Hematopoietic multipotent progenitor cell treated with erythropoietin and hydrocortisone succinate and interleukin-3 and kit ligand, for 15 days (in vitro differentiated cells): ENCODE results near the gene TFB1M.

Source experiments
- DNase-seq: peaks from one replicate; pipeline ENCODE4 v3.0.0-alpha.2; 2015; ENCODE audit warnings: low spot score

TFB1M gene

DNA sequence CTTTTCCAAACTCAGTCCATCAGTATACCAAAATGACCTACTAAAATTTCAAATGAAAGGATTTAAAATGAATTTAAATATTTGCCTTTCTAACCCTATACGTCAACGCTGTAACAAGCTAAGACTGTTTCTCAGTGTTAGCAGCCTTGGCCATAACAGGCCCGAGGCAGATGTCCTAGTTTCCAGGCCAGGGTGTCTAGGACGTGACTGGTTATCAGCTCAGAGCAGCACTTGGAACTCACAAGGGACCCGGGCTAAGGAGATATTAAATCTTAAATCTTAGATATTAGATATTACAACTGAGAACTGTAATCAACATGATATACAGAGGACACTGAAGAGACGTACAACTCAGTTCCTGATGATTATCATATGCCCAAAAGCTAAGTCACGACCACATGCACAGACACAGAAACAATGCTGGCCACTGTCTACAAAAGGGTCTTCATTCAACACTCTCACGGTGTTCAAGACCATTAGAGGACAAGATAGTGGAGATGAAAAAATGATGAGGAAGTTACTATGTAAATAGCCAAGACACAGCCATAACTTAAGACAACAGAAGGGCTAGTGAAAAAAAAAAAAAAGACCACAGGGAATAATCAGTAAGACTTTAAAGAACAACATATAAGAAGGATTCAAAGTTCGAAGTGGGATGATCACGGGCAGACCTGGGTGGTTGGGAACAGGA lies 50.8 kb downstream of the TFB1M start, which contains the start of gene CLDN20:
Gene CLDN20, plus strand, starts transcription at position 641 of the 691 bp plus-strand sequence. CDS start 11,707 bp downstream, outside the sequence.
- no peak for DNase-seq

DNA sequence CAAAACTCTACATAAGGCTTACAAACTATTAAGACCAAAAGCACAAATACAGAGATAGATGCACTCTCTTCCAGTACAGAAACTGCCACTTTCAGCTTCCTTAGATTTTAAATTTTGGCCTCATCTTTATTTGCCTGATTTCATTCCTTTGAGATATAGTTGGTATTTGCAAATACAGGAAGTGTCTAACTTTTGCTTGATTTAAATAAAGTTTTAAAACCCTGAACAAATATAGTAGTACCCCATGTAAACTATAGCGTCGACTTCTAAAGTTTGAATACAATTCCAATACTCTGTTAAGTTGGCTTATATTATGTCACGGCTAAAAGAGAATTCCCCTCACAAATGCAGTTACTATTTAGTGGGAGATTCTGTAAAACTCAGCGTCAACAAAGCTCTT lies 51.6 kb downstream of the TFB1M start:
- DNase-seq: no peak

DNA sequence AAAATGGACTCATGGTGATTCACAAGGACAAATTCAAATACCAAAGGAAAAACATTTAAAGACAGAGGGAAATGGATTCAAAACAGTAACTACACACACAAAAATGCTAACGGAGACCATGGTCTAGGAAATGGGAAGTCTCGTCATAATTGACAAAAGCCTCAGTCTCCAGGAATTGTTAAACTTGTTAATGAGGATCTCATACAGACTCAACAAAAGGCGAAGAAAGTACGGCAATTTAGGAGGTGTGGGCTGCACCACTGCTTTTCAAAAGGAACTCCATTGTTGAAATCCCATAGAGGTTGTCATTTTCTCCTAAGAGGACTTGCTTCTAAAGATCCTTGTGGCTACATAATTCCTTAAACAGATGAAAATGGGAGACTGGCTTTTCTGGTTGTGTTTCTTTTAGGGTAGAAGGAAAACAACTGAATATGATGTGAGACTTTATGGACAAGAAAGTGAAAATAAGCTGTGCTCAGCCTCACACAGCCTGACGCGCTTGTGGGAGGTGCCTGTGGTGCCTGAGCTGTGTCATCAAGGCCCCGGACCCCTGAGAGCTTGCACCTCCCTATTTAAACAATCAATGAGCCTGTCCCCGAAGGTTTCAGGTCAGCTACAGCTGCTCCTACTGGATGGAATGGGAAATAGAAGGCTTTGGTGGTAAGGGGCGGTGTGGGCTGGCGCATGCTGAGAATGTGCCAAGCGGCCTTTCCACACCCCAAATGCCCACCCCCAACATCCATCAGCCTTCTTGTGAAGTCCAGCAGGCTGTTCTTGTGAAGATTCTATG lies 53.0 kb downstream of the TFB1M start:
- no peak for DNase-seq

DNA sequence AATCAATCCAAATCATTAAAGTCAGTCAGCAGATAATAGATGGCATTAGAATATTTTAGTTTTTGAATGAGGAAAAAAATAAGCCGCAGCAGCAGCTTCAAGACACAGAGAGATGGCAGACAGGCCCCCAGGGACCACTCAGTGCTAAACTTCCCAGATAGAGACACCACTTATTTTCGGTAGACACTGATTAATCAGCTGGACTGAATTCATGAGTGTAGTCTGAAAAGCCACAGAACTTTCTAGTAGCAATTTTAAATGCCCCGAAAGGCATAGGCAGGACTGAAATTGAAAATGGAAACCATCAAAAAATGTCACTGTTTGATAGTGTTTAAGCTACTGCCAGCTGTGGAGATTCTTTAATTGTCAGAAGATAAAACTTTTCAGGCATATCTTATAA lies 53.6 kb downstream of the TFB1M start:
- DNase-seq: no peak

DNA sequence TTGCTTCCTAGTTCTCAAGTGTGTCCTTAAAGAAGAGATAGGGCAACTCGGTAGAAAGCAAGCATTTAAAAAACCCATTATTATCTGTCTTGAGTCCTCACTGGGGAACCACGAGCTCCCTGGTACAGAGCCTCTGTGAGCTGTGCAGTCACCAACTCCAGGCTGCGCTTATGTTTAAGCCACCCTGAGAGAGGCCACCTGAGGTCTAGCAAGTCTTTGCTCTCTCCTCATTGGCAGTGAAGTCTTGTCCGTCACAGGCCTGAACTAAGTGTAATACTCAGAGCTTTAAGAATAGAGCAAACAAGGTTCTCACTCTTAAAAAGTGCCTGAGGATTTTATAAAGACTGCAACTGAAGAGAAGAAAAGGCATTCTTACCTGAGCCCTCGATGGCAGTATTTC lies 54.4 kb downstream of the TFB1M start:
- no peak for DNase-seq

DNA sequence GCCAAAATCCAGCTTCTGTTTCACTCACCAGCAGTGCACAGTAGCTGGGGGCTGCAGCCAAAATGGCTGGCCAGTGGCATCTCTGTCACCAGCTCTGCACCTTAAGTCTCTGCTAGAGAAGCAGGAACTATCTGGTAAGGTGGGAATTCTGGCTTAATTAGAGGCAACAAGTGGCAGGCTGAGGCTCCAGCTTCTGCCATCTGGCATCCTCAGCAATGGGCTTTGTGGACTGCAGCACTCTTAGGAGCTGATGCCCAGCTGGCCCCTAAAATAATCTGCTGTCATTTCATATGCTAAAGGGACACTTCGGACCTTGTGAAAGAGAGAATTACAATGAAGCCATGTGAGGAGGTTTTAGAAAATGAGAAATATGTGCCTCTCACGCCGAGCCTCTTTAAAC lies 55.1 kb downstream of the TFB1M start:
- DNase-seq: no peak

DNA sequence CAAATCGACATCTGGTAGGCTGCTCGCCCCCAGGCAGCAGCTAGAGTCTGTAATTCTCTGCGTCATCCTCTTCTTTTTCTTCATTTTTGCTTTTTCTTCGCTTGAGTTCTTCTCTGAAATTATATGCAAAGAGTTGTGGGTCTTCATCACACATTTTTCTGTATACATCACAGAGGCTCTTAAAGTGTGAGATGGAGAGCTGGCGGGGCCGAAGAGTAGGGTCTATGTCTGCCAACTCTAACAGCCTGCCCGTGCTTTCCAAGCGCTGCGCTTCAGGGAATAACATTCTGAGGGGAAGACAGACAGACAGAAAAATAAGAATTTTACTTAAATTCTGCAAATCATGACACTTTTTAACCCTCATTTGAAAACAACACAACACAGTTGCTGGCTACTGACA lies 56.5 kb downstream of the TFB1M start:
- no peak for DNase-seq

DNA sequence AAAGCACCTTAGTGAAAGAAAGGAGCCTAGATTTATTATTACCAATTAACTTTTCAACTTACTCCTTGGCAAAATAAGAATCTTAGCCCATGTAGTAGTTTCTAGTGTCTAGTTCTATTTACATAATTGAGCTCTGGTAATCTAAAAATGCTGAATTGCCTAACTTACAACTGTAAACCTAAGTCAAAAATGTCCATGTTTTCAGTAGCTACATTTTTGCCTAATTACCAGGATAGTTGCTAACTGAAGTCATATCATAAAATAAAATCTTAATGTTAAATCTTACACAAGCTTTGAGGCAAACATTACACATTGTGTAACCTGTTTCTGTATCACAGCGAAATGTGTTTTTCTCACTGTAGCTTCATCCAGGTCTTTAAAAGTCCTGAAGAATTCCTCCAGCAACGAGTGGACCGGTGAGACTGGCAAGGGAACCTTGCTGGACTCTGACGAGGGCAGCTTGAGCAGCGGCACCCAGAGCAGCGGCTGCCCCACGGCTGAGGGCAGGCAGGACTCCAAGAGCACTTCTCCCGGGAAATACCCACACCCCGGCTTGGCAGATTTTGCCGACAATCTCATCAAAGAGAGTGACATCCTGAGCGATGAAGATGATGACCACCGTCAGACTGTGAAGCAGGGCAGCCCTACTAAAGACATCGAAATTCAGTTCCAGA lies 58.0 kb downstream of the TFB1M start:
- DNase-seq: no peak

DNA sequence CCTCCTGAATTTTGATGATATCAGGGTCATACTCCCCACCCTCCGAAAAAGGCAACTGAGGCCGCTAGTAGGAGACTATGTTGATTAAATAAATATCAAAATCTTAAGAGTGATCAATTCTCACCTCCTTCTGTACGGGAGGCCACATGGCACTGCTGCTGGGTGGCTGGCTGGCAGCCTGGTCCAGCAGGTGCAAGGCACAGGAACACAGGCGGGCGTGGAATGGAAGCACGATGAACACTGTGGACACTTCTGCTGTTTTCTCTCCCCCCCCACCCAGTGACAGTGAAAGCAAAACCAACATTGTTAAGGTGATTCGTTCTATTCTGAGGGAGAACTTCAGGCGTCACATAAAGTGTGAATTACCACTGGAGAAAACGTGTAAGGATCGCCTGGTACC lies 60.1 kb downstream of the TFB1M start:
- no peak for DNase-seq

DNA sequence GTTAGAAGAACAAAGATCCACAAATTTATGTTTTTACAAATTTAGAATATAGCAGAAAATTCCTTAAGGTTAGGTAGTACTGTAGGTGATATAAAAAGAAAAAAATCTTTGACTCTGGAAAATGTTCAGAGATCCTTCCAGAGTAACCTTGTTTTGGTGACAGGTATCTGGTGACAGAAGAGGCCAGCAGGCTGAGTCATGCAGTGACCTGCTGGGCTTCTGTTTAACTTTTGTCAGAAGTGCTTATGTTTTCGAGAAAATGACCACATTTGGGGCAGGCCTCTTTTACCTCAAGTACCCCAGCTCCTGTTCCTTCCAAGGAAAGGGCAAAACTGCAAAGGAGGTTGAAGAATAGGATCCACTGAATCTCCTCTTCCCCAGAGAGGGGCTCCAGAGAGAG lies 60.9 kb downstream of the TFB1M start:
- DNase-seq: no peak

DNA sequence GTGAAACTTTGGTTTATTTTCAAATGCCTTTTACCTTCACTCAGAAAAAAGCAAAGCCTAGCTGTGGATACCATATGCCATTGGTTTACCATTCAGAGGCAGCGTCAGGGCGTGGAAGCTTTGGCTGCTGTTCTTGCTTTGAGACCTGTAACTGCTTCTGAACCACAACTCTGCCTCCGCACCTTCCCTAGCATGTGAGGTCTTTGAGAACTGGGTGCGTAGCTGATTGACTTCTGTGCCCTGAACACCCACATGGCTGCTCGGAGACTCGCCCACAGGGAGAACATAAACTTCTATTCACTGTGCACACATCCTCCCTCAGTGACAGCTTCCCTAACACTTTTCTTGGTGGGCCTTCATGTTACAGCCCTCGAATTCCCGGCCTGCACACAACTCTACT lies 61.7 kb downstream of the TFB1M start:
- no peak for DNase-seq

DNA sequence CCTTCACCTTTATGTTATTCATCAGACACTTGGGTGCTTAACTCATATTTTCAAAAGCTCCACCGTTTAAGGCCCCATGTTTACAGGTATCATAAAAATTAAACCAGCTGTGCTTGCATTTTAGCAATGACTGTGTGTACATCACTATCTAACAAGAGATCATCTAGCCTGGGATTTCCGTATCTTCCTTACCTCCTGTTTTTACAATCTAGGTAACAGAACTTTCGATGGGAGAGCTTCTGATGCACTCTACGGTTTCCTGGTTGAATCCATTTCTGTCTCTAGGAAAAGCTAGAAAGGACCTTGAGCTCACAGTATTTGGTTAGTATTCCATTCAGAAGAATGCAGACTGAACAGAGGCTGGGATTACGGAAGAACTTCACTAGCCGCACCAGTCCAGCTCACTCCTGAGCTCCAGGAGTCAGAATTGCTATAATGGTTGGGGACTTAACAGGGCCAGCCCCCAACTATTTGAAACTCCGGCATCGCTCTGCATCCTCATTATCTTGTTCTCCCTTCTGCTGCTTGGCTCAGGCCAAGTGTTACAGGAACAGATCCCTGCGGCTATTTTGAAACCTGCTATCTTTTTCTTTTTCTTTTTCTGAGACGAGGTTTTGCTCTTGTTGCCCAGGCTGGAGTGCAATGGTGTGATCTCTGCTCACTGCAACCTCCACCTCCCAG lies 63.4 kb downstream of the TFB1M start:
- no peak for DNase-seq

DNA sequence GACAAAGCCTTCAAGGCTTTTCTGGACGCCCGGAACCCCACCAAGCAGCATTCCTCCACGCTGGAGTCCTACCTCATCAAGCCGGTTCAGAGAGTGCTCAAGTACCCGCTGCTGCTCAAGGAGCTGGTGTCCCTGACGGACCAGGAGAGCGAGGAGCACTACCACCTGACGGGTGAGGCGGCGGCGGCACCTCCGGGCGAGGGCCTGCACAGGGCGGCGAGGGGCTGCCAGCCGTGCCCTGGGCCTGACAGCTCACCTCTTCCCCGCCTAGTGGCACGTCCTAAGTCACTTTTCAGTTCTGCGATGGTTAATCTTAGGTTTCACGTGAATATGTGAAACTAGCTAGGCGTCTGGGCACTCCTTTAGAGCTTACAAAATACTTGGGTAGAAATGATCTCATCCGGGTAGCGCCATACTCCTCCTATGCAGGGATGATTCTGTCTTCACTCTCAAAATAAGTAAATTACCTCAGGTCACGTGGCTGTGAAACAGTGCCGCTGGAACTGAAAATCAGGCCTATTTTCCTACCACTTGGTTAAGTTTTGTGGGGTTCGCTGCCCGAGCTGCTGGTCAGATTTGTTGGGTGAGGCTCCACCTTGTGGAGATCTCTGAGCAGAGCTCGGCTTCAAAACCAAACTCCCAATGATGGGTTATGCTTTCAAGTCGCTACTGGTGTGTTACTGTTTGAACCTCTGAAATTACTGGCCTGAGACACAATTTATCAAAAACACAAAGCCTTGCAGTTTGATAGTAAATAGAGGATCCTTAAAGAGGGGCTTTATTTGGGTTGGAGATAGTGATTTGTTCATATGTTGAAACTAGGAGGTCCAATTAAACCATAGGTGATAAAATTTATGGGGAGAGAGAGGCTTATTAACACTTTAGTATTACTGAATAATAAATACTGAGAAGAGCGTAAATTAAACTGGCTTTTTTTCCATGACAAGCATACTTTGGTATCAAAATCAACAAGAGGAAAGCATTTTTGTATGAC lies 66.0 kb downstream of the TFB1M start:
- DNase-seq: no peak

DNA sequence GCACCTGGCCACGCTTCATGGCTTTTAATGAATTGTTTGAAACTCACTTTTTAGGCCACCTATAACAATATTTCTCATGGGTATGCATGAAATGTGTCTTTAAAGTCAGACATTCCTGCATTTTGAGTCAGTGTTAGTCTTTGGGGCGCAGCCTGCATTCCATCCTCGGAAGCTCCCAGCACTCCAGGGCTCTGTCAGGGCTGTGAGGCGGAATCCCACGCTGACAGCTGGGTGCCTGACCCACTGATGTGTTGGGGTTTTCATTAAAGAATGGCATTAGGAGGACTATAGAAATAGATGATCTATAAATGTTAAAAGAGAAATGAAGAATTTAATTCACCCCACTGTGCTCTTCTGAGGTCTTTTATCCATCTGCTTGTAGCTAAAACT lies 66.7 kb downstream of the TFB1M start:
- no peak for DNase-seq

DNA sequence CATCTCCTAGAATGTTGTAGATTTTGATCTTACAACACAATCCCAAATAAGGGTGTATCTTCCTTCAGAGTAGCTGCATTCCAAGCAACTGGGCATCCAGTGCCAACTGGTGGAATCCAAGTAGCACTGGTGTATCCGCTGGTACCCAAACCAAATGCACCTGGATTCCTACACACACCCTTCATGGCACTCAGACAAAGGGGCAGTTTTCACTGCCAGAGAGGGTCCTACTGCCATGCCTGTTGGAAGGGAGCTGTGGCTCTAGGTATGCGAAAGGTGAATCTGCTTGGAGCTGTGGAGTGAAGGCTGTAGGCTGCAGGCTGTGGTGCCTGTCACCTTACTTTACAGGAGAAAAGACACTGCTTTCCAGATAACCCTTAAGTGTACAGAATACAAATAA lies 67.5 kb downstream of the TFB1M start:
- DNase-seq: no peak

DNA sequence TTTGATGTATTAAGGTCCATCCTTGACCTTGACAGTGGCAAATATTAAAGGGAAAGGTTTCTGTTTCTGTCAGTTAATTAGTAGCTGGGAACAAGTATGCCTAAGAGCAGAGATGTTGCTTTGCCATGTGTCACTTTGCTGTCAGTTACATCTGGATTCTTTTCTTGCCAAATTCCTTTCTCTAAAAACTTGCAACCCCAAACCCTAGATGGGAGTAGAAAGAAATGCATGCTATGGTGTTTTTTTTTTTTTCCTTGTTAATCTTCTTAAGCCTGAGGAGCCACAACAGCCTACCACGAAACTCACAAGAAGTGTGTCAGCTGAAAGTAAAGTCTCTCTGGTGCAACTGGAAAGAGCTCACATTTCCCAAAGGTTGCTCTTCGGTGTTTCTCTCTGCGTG lies 68.5 kb downstream of the TFB1M start:
- no peak for DNase-seq

DNA sequence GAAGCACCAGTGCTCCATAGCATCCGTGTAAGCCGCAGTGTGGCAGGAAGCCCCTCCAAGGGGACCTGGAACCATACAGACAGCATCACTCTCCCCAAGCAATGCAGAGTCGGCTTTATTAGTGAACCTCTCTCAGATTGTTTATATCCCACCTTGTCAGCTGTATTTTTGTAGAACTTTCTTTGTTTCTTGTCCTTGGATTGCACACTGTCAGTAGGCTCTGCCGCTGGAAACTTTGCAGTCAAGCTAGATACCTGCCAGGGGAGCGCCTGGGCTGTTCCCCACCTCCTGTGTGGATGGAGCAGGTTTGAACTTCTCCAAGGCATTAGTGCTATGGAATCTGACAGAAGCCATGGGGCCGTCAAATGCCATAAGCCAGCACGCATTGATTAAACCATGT lies 69.1 kb downstream of the TFB1M start:
- no peak for DNase-seq

DNA sequence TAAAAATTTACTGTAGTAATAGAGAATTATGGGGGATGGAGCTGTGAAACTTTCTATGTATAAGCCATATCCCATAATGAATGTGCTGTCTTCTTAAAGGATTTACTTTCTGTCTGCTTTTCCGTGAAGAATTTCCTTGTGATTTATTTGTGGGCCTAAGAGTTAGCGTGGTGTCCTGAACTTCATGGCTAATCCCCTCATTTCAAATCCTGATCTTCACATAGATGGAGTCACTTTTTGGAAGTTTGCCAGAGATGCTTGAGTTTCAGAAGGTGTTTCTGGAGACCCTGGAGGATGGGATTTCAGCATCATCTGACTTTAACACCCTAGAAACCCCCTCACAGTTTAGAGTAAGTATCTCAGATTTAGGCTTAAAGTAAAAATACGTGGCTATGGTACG lies 69.8 kb downstream of the TFB1M start:
- DNase-seq: no peak

DNA sequence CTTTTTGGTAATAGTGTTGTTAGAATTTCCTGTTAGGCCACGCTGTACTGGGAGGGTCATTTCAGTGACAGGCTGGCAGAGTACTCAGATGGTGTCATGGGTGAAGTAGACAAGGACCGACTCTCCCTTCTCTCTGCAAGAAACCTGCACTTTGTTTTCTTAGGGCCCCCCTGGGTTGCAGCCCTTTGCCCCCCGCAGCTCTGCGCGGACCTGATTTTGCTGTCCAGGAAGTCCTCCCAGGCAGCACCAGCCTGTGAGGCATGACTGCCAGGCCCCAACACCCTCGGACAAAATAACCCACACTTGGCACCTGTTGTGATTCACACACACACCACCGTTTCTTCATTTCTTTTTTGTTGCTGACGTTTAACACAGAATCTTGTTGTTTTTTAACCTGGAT lies 72.3 kb downstream of the TFB1M start:
- DNase-seq: no peak

DNA sequence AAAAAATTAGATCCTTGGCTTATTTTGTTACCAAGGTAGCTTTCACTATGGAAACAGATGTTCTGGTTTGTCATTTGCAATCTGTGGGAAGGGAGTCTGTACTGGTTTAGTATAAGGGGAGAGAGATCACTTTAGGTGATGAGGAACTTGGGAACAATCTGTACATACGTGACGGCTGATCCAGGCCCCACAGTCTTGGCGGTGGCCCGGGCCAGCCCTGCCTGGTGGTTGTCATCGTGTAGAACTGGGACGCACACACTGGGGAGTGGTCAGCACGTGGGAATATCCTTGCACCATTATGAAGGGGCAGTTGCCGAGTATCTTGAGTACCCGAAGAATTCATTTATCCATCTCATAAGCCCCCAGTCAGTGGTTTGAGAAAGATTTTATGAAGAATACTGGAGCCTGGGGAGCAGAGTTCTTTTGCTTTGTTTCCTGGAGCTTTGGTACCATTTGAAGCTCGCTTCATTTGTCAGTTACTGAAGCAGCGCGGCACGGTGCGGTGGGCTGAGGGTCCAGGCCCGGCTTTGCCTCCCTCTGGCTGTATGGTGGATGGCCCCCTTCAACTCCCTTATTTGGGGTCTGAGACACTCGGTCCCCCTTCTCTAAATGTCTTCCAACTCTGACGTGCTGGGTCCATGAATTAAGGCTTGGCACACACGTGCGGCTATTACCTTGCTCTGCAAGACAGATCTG lies 73.2 kb downstream of the TFB1M start:
- no peak for DNase-seq

DNA sequence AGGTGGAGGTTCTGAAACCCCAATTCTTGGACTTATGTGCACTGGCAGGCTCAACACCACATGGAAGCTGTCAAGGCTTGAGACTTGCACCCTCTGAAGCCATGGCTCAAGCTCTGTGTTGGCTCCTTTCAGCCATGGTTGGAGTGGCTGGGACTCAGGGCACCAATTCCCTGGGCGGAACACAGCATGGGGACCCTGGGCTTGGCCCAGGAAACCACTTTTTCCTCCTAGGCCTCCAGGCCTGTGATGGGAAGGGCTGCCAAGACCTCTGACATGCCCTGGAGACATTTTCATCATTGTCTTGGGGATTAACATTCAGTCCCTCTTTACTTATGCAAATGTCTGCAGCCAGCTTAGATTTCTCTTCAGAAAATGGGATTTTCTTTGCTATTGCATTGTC lies 76.7 kb downstream of the TFB1M start:
- no peak for DNase-seq
